Endothelial cell (in vitro differentiated cells): Measurements from ENCODE around the gene DNAH11. TPM values are rescaled to one million over a fixed set of nuclear protein-coding genes. Genes with fewer than 3 reads are reported as not detected.

Source experiments
- DNase-seq: peaks from one replicate; pipeline ENCODE4 v3.0.0; 2021; ENCODE audit warnings: low spot score
- H3K27ac Mint-ChIP-seq: one replicate; pipeline ENCODE4 v1.8.0; 2021; ENCODE audit warnings: mixed read lengths, inconsistent platforms; ENCODE audit not compliant: unreplicated experiment
- H3K27me3 Mint-ChIP-seq: one replicate; pipeline ENCODE4 v1.8.0; 2021; ENCODE audit warnings: mild to moderate bottlenecking, moderate library complexity, mixed read lengths, inconsistent platforms; ENCODE audit not compliant: unreplicated experiment
- H3K36me3 Mint-ChIP-seq: one replicate; pipeline ENCODE4 v1.8.0; 2021; ENCODE audit warnings: mild to moderate bottlenecking, low read depth, mixed read lengths, inconsistent platforms; ENCODE audit not compliant: unreplicated experiment
- H3K4me1 Mint-ChIP-seq: one replicate; pipeline ENCODE4 v1.8.0; 2021; ENCODE audit warnings: mild to moderate bottlenecking, mixed read lengths, inconsistent platforms; ENCODE audit not compliant: unreplicated experiment
- H3K4me3 Mint-ChIP-seq: one replicate; pipeline ENCODE4 v1.8.0; 2021; ENCODE audit warnings: mild to moderate bottlenecking, mixed read lengths, inconsistent platforms; ENCODE audit not compliant: unreplicated experiment
- H3K9me3 Mint-ChIP-seq: one replicate; pipeline ENCODE4 v1.8.0; 2021; ENCODE audit warnings: mixed read lengths, inconsistent platforms; ENCODE audit not compliant: unreplicated experiment
- total RNA-seq: library from RNA; stranded (reverse); fragmentation: NEBNext Ultra II Directional; extraction: Animal tissue kit (Norgen Biotek cat#: 25700); gene quantifications from one replicate; pipeline ENCODE4 v1.2.1, GENCODE V29; 2021; ENCODE audit not compliant: unreplicated experiment
- TF ChIP-seq, protein P1 (sequence below): fragments of 200-600 bp; sonication (generic); IDR thresholded peaks from one replicate; pipeline ENCODE4 v1.5.0; 2021; ENCODE audit warnings: antibody characterized with exemption; ENCODE audit not compliant: unreplicated experiment

The DNAH11 gene
- total RNA-seq, 1 donor from 2014 or later: 0.18 TPM

DNA sequence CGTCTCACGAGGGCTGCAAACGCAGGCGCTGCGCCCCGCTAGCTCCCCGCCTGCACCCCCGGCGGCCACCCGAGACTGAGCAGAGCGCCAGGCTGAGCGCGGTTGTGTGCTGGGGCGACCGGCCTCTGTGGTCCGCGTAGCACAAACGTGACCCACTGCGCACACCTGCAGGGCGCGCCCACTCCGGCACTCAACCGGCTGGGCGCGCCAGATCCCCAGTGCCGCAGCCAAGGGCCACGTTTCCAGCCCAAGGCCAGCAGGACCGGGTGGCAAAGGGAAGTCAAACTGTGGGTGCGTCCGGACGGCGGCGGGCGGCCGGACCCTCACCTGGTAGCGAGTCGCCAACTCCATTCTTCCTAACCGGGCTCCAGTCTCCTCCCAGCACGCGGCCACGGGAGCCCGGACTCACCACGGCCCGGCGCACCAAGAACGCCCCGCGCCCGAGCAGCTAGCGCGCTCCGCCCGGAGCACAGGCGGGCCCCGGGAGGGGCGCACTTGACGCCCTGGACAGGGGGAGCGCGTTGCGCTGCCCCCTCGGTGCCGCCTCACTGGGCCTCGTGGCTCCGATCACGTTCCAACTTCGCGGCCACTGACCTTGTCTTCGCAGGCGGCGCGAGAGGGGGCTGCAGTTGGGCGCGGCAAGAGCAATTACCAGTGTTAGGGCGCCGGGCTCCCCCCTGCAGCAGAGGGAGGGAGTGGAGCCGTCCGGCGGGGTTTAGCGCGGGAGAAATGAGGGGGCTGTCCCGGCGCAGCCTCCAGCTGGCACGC, 402.8 kb downstream of the DNAH11 start, which contains the start of gene CDCA7L:
Gene CDCA7L, minus strand, starts transcription at position 446 of the 768 bp plus-strand sequence. Its CDS starts 95 bp downstream, at position 351.
- H3K9me3 Mint-ChIP-seq: no peaks in the 10 kb centered on the region
- H3K4me1 Mint-ChIP-seq: peaks cover 34% of the 10 kb centered on the region
- no peak within 1 kb of the TSS for H3K27ac Mint-ChIP-seq
- TF ChIP-seq, protein P1, sequence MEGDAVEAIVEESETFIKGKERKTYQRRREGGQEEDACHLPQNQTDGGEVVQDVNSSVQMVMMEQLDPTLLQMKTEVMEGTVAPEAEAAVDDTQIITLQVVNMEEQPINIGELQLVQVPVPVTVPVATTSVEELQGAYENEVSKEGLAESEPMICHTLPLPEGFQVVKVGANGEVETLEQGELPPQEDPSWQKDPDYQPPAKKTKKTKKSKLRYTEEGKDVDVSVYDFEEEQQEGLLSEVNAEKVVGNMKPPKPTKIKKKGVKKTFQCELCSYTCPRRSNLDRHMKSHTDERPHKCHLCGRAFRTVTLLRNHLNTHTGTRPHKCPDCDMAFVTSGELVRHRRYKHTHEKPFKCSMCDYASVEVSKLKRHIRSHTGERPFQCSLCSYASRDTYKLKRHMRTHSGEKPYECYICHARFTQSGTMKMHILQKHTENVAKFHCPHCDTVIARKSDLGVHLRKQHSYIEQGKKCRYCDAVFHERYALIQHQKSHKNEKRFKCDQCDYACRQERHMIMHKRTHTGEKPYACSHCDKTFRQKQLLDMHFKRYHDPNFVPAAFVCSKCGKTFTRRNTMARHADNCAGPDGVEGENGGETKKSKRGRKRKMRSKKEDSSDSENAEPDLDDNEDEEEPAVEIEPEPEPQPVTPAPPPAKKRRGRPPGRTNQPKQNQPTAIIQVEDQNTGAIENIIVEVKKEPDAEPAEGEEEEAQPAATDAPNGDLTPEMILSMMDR: no peak
- H3K36me3 Mint-ChIP-seq: no peaks in the 10 kb centered on the region
- peak; percentile 68 for DNase-seq
- peak within 1 kb of the TSS; percentile 94 for H3K4me3 Mint-ChIP-seq
- H3K27me3 Mint-ChIP-seq: no peaks in the 10 kb centered on the region

DNA sequence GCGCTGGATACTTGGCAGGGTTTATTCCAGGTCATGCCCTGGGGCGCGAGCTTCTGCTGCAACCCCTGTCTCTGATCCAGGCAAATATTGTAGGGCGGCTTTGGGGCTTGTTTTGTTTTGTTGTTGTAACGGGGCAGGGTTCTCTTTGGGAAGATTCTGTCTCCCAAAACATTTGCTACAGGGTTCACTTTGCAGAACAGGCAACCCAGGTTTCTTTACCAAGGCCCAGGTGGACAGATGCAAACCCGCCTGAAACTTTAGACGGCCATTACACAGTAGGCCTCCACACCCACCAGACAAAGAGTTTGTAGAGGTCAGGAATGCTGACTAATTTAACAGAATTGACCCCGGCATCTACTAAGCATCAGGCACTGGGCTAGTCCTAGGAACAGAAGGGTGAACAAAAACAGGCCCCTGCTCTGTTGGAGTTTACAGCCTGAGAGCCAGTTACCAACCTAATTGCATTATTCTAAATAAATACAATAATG, 403.4 kb downstream of the DNAH11 start:
- H3K4me3 Mint-ChIP-seq: peak overlapping the region; percentile 66
- peaks cover 32% of the 10 kb centered on the region for H3K4me1 Mint-ChIP-seq
- no peak for DNase-seq
- H3K9me3 Mint-ChIP-seq: no peaks in the 10 kb centered on the region
- TF ChIP-seq, protein P1: no peak
- no peaks in the 10 kb centered on the region for H3K36me3 Mint-ChIP-seq
- H3K27ac Mint-ChIP-seq: no peak overlapping the region
- H3K27me3 Mint-ChIP-seq: no peaks in the 10 kb centered on the region

DNA sequence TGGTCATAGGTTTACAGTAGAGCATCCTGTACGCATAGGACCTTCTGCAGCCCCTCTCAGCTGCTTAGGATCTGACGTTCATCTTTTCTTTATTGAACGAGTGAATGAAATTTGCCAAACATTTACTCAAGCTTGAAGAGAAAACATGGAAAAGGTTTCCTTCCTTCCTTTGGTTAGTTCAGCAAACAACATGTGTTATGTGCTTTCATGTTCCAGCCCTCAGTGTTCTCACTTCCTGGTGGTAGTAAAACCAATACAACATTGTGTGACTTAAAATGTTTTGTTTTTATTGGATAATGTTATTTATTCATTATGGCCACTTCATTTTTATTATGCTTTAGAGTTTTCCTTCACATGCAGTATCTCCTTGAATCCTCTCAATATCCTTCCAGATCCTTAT, 404.2 kb downstream of the DNAH11 start:
- Mint-ChIP-seq H3K4me3 (no peak overlapping the region), H3K27ac (no peak overlapping the region), H3K36me3 (no peaks in the 10 kb centered on the region), H3K4me1 (peaks cover 31% of the 10 kb centered on the region), H3K9me3 (no peaks in the 10 kb centered on the region), H3K27me3 (no peaks in the 10 kb centered on the region)
- no peak for DNase-seq
- TF ChIP-seq, protein P1: no peak

DNA sequence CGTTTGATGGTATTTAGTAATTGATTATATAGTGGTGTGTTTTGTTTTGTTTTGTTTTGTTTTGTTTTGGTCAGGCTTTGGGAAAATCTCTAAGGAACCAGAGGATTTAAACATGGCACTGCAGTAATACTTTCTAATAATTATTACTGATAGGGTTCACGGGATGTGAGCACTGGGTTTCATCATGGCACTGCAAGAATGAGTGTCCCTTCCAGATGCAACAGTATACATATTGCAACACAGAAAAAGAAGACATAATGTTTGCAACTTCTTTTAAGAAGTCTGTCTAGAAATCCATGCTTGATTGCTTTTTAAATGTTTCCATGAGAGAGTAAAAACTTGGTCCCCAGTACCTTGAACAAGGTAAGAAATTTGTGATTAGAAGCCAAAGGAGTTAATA, 405.1 kb downstream of the DNAH11 start:
- Mint-ChIP-seq H3K4me1 (peaks cover 31% of the 10 kb centered on the region), H3K27me3 (no peaks in the 10 kb centered on the region), H3K9me3 (no peaks in the 10 kb centered on the region), H3K4me3 (no peak overlapping the region), H3K27ac (peak overlapping the region; percentile 37), H3K36me3 (no peaks in the 10 kb centered on the region)
- TF ChIP-seq, protein P1: no peak
- no peak for DNase-seq

DNA sequence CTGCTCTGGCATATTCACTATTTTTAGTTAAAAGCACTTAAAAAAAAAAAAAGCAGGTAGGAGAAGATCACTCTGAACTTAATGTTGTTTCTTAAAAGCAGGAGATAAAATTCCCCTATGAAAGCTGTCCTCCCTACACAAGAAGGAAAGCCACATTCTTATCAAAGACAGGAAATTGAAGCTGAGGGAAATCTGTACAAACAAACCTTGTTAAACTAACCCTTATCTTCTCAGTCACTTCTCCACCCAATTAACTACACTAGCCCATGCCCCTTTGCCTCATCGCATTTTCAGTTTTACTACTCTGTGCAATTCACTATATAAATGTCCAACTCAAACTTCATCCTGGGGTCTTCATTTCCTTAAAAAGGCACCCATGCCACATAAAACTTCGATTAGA, 405.5 kb downstream of the DNAH11 start:
- Mint-ChIP-seq H3K4me3 (no peak overlapping the region), H3K27me3 (no peaks in the 10 kb centered on the region), H3K9me3 (no peaks in the 10 kb centered on the region), H3K4me1 (peaks cover 31% of the 10 kb centered on the region), H3K27ac (peak overlapping the region; percentile 37), H3K36me3 (no peaks in the 10 kb centered on the region)
- TF ChIP-seq, protein P1: no peak
- no peak for DNase-seq
